WTC11 (cell line): Measurements from ENCODE around the gene NENF. TPM values are rescaled to one million over a fixed set of nuclear protein-coding genes. Genes with fewer than 3 reads are reported as not detected.

Source experiments
- ATAC-seq: fragments of 200-7000 bp; cut with Tn5 transposase; 2 replicates; pipeline ENCODE4 v1.10.0; 2021; ENCODE audit warnings: mild to moderate bottlenecking, moderate library complexity
- CTCF ChIA-PET: fragments of 300-600 bp; sonication (Branson Sonifier 250); formaldehyde crosslinking; loops from one replicate; lab custom pipeline; 2021; ENCODE audit warnings: antibody characterized with exemption; lab: Charles Lee
- POLR2A ChIA-PET: fragments of 350-600 bp; sonication (Branson Sonifier 250); formaldehyde crosslinking; loops from one replicate; lab custom pipeline; 2021; ENCODE audit warnings: antibody characterized with exemption; lab: Charles Lee
- DNase-seq: peaks from one replicate; pipeline ENCODE4 v3.0.0; 2021; ENCODE audit warnings: low spot score
- H3K27ac Mint-ChIP-seq: 2 replicates; pipeline ENCODE4 v1.8.0; 2021; ENCODE audit warnings: mixed read lengths
- H3K27me3 Mint-ChIP-seq: 2 replicates; pipeline ENCODE4 v1.8.0; 2021; ENCODE audit warnings: low read depth, mild to moderate bottlenecking, moderate library complexity, mixed read lengths
- H3K36me3 Mint-ChIP-seq: 2 replicates; pipeline ENCODE4 v1.8.0; 2021; ENCODE audit warnings: mixed read lengths
- H3K4me1 Mint-ChIP-seq: 2 replicates; pipeline ENCODE4 v1.8.0; 2022; ENCODE audit warnings: mixed read lengths
- H3K4me3 Mint-ChIP-seq: 2 replicates; pipeline ENCODE4 v1.8.0; 2021; ENCODE audit warnings: mild to moderate bottlenecking, moderate library complexity, mixed read lengths
- H3K9me3 Mint-ChIP-seq: 2 replicates; pipeline ENCODE4 v1.8.0; 2021; ENCODE audit warnings: mixed read lengths
- CBFB ChIP-seq: sonication (generic); formaldehyde crosslinking; IDR thresholded peaks from 2 replicates; pipeline ENCODE4 v1.8.1; 2022; ENCODE audit warnings: mild to moderate bottlenecking, low read depth, missing genetic modification reagents
- CREB1 ChIP-seq: sonication (generic); formaldehyde crosslinking; IDR thresholded peaks from 2 replicates; pipeline ENCODE4 v1.8.0; 2023; ENCODE audit warnings: mild to moderate bottlenecking, missing genetic modification reagents
- ELF4 ChIP-seq: sonication (generic); formaldehyde crosslinking; IDR thresholded peaks from 2 replicates; pipeline ENCODE4 v1.8.1; 2022; ENCODE audit warnings: low read depth, mild to moderate bottlenecking, moderate library complexity, missing genetic modification reagents
- ESRRA ChIP-seq: sonication (generic); formaldehyde crosslinking; IDR thresholded peaks from 2 replicates; pipeline ENCODE4 v1.8.1; 2022; ENCODE audit warnings: mild to moderate bottlenecking, missing genetic modification reagents, borderline replicate concordance
- FOXK1 ChIP-seq: sonication (generic); formaldehyde crosslinking; IDR thresholded peaks from 2 replicates; pipeline ENCODE4 v1.8.0; 2022; ENCODE audit warnings: mild to moderate bottlenecking, moderate library complexity, missing genetic modification reagents
- JAZF1 ChIP-seq: fragments of 250-450 bp; sonication (Bioruptor Pico); IDR thresholded peaks from 2 replicates; pipeline ENCODE4 v1.9.0; 2021; ENCODE audit warnings: moderate library complexity, mild to moderate bottlenecking, inconsistent platforms
- MXD4 ChIP-seq: fragments of 250-450 bp; sonication (Bioruptor Pico); IDR thresholded peaks from 2 replicates; pipeline ENCODE4 v1.8.0; 2021; ENCODE audit warnings: mild to moderate bottlenecking, moderate library complexity, borderline replicate concordance
- MYBL2 ChIP-seq: sonication (generic); formaldehyde crosslinking; IDR thresholded peaks from 2 replicates; pipeline ENCODE4 v1.8.1; 2023; ENCODE audit warnings: mild to moderate bottlenecking, moderate library complexity, missing genetic modification reagents
- NR1H2 ChIP-seq: sonication (generic); formaldehyde crosslinking; IDR thresholded peaks from 2 replicates; pipeline ENCODE4 v1.9.0; 2021; ENCODE audit warnings: mild to moderate bottlenecking, moderate library complexity, missing genetic modification reagents
- NR2C2 ChIP-seq: sonication (generic); formaldehyde crosslinking; IDR thresholded peaks from 2 replicates; pipeline ENCODE4 v1.8.0; 2022; ENCODE audit warnings: mild to moderate bottlenecking, missing genetic modification reagents
- OVOL2 ChIP-seq: fragments of 250-450 bp; sonication (Bioruptor Pico); IDR thresholded peaks from 2 replicates; pipeline ENCODE4 v1.9.0; 2021; ENCODE audit warnings: mild to moderate bottlenecking, borderline replicate concordance
- RORB ChIP-seq: fragments of 250-450 bp; sonication (Bioruptor Pico); IDR thresholded peaks from 2 replicates; pipeline ENCODE4 v1.9.0; 2021; ENCODE audit warnings: mild to moderate bottlenecking
- TEAD1 ChIP-seq: sonication (generic); formaldehyde crosslinking; IDR thresholded peaks from 2 replicates; pipeline ENCODE4 v1.8.0; 2022; ENCODE audit warnings: mild to moderate bottlenecking, missing genetic modification reagents
- TP53 ChIP-seq: sonication (generic); formaldehyde crosslinking; IDR thresholded peaks from 2 replicates; pipeline ENCODE4 v1.8.1; 2023; ENCODE audit warnings: mild to moderate bottlenecking, missing genetic modification reagents
- ZNF263 ChIP-seq: sonication (generic); formaldehyde crosslinking; IDR thresholded peaks from 2 replicates; pipeline ENCODE4 v1.8.1; 2022; ENCODE audit warnings: low read depth, mild to moderate bottlenecking, moderate library complexity, missing genetic modification reagents
- ZNF423 ChIP-seq: fragments of 250-450 bp; sonication (Bioruptor Pico); IDR thresholded peaks from 2 replicates; pipeline ENCODE4 v2.1.2; 2022; ENCODE audit warnings: mild to moderate bottlenecking, moderate library complexity
- total RNA-seq: library from RNA; stranded (reverse); gene quantifications from 3 replicates; pipeline ENCODE4 v1.2.3, GENCODE V29; 2021
- TF ChIP-seq, protein P1 (sequence below): fragments of 250-450 bp; sonication (Bioruptor Pico); IDR thresholded peaks from 2 replicates; pipeline ENCODE4 v1.9.0; 2021; ENCODE audit warnings: moderate library complexity, mild to moderate bottlenecking, inconsistent platforms, borderline replicate concordance
- TF ChIP-seq, protein P2 (sequence below): sonication (generic); formaldehyde crosslinking; IDR thresholded peaks from 2 replicates; pipeline ENCODE4 v1.8.1; 2023; ENCODE audit warnings: mild to moderate bottlenecking, moderate library complexity, missing genetic modification reagents
- TF ChIP-seq, protein P3 (sequence below): fragments of 250-450 bp; sonication (Bioruptor Pico); conservative IDR thresholded peaks from 2 replicates; pipeline ENCODE4 v1.9.0; 2021; ENCODE audit warnings: mild to moderate bottlenecking
- TF ChIP-seq, protein P4 (sequence below): sonication (generic); formaldehyde crosslinking; IDR thresholded peaks from 2 replicates; pipeline ENCODE4 v1.8.1; 2023; ENCODE audit warnings: mild to moderate bottlenecking, missing genetic modification reagents

NENF gene
- total RNA-seq, 1 experiment from 2014 or later, result 27.3 TPM

DNA sequence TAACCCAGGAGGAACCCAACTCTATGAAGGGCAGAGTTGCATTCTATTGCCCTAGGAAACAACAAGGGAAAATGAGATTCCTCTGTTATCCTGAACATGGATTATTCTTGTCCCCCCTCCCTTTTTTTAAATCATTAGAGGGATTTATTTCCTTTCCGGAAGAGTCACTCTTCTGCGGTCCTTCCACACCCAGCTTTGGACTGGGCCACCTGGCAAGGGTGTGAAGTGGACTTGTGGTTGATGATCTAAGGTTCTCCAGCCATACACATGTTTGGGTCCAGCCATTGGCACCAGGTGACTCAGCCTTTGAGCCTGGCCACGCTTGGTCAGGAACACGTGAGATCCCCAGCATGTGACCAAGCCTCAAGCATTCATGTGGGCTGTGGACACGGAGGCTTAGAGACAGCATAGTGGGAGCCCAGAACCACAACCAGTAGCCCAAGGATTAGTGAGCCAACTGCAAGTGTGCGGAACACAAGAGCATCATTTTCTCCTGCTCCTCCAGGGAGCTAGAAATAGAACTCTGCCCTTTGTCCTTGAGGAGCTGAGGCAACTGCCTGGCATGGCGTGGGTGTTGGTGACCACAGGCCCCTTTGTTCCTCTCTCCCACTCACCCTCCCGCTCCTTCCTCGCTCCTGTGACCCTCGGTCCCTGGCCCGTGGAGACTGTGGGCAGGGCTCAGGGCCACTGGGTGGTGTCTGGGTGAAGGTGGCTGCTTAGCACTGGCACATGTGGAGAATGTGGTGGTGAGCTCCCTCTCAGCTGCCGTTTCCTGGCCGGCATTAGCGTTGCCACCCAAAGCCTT lies 50.1 kb downstream of the NENF start:
- H3K27me3 Mint-ChIP-seq, result no peaks in the 10 kb centered on the region
- POLR2A ChIA-PET, result interaction anchor here (0.6 kb wide), 1 partner anchor 126 kb away, joined by 3 read pairs; the partner anchor contains the start of gene ATF3
- ATAC-seq, result no peak
- CTCF ChIA-PET, result interaction anchor here (0.6 to 0.9 kb wide), 2 partner anchors 27 to 88 kb away, joined by 3 read pairs; no protein-coding TSS in a partner anchor
- DNase-seq, result no peak
- no peaks in the 10 kb centered on the region for H3K36me3 Mint-ChIP-seq
- no peak overlapping the region for H3K4me3 Mint-ChIP-seq
- TF ChIP-seq TEAD1 (CRISPR knock-in tag) (no peak), ZNF423 (CRISPR knock-in tag) (no peak), TP53 (CRISPR knock-in tag) (no peak), CREB1 (CRISPR knock-in tag) (no peak), ZNF263 (CRISPR knock-in tag) (no peak), RORB (CRISPR knock-in tag) (no peak), NR2C2 (CRISPR knock-in tag) (no peak), ELF4 (CRISPR knock-in tag) (no peak), NR1H2 (no peak)
- TF ChIP-seq, protein P1, sequence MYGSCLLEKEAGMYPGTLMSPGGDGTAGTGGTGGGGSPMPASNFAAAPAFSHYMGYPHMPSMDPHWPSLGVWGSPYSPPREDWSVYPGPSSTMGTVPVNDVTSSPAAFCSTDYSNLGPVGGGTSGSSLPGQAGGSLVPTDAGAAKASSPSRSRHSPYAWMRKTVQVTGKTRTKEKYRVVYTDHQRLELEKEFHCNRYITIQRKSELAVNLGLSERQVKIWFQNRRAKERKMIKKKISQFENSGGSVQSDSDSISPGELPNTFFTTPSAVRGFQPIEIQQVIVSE (CRISPR knock-in tag), result no peak
- TF ChIP-seq, protein P2, sequence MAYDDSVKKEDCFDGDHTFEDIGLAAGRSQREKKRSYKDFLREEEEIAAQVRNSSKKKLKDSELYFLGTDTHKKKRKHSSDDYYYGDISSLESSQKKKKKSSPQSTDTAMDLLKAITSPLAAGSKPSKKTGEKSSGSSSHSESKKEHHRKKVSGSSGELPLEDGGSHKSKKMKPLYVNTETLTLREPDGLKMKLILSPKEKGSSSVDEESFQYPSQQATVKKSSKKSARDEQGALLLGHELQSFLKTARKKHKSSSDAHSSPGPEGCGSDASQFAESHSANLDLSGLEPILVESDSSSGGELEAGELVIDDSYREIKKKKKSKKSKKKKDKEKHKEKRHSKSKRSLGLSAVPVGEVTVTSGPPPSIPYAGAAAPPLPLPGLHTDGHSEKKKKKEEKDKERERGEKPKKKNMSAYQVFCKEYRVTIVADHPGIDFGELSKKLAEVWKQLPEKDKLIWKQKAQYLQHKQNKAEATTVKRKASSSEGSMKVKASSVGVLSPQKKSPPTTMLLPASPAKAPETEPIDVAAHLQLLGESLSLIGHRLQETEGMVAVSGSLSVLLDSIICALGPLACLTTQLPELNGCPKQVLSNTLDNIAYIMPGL (CRISPR knock-in tag), result no peak
- TF ChIP-seq, protein P3, sequence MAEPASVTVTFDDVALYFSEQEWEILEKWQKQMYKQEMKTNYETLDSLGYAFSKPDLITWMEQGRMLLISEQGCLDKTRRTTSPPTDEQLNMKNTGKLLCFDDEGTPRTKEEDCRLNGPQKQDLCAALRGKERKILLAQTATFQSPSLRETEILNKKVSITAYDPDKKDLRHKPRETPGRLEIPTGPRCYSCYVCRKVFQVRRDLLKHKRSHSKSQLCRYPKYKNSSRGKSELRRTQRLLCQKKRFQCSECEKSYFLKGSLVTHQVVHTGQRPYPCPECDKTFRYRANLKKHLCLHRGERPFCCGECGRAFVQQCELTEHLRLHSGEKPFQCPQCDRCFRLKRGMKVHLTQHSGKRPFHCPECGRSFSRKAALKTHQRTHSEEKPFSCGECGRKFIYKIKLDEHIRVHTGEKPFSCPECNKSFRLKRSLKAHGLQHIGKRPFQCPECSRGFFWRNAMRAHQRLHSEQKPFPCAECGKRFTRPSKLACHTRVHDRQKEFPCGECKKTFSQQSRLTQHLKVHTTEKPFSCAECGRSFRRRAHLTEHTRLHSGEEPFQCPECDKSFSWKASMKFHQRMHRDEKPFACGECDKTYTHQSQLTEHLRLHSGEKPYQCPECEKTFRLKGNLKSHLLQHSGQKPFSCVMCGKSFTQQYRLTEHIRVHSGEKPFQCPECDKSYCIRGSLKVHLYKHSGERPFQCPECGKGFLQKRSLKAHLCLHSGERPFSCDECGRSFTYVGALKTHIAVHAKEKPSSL, result no peak
- peaks cover 23% of the 10 kb centered on the region for H3K4me1 Mint-ChIP-seq
- no peak overlapping the region for H3K27ac Mint-ChIP-seq
- no peaks in the 10 kb centered on the region for H3K9me3 Mint-ChIP-seq

DNA sequence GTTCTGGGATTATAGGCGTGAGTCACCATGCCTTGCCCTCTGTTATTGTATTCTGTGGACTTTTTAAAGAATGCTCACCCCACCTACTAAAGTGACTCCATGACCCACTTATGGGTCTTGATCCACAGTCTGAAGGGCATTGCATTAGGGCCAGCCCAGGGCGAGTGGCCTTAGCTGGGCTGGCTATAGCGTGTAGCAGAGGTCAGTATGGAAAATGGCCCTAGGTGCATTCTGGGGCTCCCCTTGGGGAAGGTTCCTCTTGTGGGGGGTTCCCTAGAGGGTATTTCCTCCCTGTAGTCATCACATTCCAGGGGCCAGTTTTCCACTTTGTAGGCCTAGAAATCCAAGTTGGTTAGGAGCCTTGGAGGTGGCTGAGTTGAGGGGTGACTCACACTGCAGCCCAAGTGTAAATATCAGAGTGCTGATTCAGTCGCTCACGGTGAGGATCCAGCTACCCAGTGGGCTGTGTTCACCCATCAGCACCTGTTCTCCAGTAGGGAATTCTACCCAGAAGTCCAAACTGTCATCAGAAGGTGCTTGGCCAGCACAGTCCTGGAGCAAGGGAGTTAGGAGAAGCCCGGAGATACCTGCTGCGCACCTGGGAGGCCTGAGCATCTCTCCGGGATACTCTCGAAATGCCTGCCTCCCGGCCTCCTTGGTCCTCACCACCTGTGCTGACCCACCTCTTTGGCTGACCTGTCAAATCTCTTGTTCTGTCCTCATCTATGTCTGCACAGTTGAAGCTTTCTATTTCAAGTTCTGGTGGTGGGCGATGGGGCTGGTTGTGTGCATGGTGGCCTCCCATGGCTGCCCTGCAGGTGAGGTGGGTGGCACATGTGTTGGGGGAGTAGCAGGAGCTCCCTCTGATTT lies 52.2 kb downstream of the NENF start:
- TF ChIP-seq MXD4 (CRISPR knock-in tag) (no peak), FOXK1 (CRISPR knock-in tag) (no peak), JAZF1 (CRISPR knock-in tag) (no peak), MYBL2 (no peak), ESRRA (CRISPR knock-in tag) (no peak), CBFB (CRISPR knock-in tag) (no peak), OVOL2 (CRISPR knock-in tag) (no peak)
- TF ChIP-seq, protein P4, sequence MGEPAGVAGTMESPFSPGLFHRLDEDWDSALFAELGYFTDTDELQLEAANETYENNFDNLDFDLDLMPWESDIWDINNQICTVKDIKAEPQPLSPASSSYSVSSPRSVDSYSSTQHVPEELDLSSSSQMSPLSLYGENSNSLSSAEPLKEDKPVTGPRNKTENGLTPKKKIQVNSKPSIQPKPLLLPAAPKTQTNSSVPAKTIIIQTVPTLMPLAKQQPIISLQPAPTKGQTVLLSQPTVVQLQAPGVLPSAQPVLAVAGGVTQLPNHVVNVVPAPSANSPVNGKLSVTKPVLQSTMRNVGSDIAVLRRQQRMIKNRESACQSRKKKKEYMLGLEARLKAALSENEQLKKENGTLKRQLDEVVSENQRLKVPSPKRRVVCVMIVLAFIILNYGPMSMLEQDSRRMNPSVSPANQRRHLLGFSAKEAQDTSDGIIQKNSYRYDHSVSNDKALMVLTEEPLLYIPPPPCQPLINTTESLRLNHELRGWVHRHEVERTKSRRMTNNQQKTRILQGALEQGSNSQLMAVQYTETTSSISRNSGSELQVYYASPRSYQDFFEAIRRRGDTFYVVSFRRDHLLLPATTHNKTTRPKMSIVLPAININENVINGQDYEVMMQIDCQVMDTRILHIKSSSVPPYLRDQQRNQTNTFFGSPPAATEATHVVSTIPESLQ (CRISPR knock-in tag), result no peak
- TF ChIP-seq, protein P3, result no peak
- DNase-seq (no peak), ATAC-seq (no peak)
- ChIA-PET POLR2A (interaction anchor here (0.9 kb wide), 1 partner anchor 123 kb away, joined by 3 read pairs; the partner anchor contains the start of gene ATF3), CTCF (no interaction called here)
- H3K9me3 Mint-ChIP-seq, result no peaks in the 10 kb centered on the region
- no peak overlapping the region for H3K4me3 Mint-ChIP-seq
- no peaks in the 10 kb centered on the region for H3K36me3 Mint-ChIP-seq
- no peak overlapping the region for H3K27ac Mint-ChIP-seq
- H3K27me3 Mint-ChIP-seq, result no peaks in the 10 kb centered on the region
- H3K4me1 Mint-ChIP-seq, result peaks cover 14% of the 10 kb centered on the region
